A549 treated with dexamethasone at 1 μM for 4 hours (cell line): Measurements from ENCODE around the gene NKAPD1. TPM values are rescaled to one million over a fixed set of nuclear protein-coding genes. Genes with fewer than 3 reads are reported as not detected.

Source experiments
- total RNA-seq: library from RNA; stranded (reverse); fragments of 200-300 nt; extraction: Qiagen RNA extraction; gene quantifications from 5 replicates; pipeline ENCODE4 v1.2.3, GENCODE V29; 2022

NKAPD1 gene
- total RNA-seq = 15.9 to 18.2 TPM (median 17.3 TPM) in 5 replicates

GRCh38 chr11:112073941-112074811, at the start of gene NKAPD1, which contains the start of gene PIH1D2:
Gene NKAPD1, plus strand, starts transcription at chr11:112074299. Its CDS starts 1,276 bp downstream, at chr11:112075575.
Gene PIH1D2, minus strand, starts transcription at chr11:112074017. Its CDS starts 843 bp downstream, at chr11:112073174.

GRCh38 chr11:112024773-112025678, 49.1 kb upstream of the NKAPD1 start, which contains the start of gene DLAT:
Gene DLAT, plus strand, starts transcription at chr11:112025408. Its CDS starts 65 bp downstream, at chr11:112025473.

GRCh38 chr11:112086422-112087191, 12.5 kb downstream of the NKAPD1 start, which contains the start of the genes SDHD and TIMM8B:
Gene SDHD, plus strand, starts transcription at chr11:112086873. Its CDS starts 35 bp downstream, at chr11:112086908.
Gene TIMM8B, minus strand, starts transcription at chr11:112086756. Its CDS starts 33 bp downstream, at chr11:112086723.

Other genes with a start within 250 kb of the NKAPD1 start
- 19.6 to 25.2 TPM (median 21.7 TPM) in 5 replicates for gene ALG9, start 202.7 kb upstream of the NKAPD1 start, total RNA-seq
- gene FDXACB1, start 195.1 kb upstream of the NKAPD1 start, total RNA-seq = 1.4 to 1.6 TPM (median 1.5 TPM) in 5 replicates
- 31.6 to 37.7 TPM (median 36.1 TPM) in 5 replicates for gene CFAP68, start 194.8 kb upstream of the NKAPD1 start, total RNA-seq
- gene CRYAB, start 162.5 kb upstream of the NKAPD1 start, total RNA-seq = 12.4 to 28.7 TPM (median 17.0 TPM) in 5 replicates
- 0.09 TPM in 1 of 5 replicates, not detected in the others for gene HSPB2, start 161.6 kb upstream of the NKAPD1 start, total RNA-seq
- gene C11orf52, start 155.4 kb upstream of the NKAPD1 start, total RNA-seq = 0.15 to 0.45 TPM (median 0.26 TPM) in 5 replicates
- gene DIXDC1, start 137.0 kb upstream of the NKAPD1 start, total RNA-seq = 6.1 to 10.3 TPM (median 9.6 TPM) in 5 replicates
- gene DLAT, start 48.9 kb upstream of the NKAPD1 start, total RNA-seq = 26.5 to 34.1 TPM (median 31.1 TPM) in 5 replicates
- gene PIH1D2, start 282 bp upstream of the NKAPD1 start, total RNA-seq = 0.70 to 1.4 TPM (median 1.1 TPM) in 5 replicates
- gene TIMM8B, start 12.5 kb downstream of the NKAPD1 start, total RNA-seq = 56.0 to 75.2 TPM (median 59.3 TPM) in 5 replicates
- gene SDHD, start 12.6 kb downstream of the NKAPD1 start, total RNA-seq = 57.4 to 72.2 TPM (median 63.7 TPM) in 5 replicates
- gene IL18, start 89.8 kb downstream of the NKAPD1 start, total RNA-seq = 75.9 to 94.3 TPM (median 87.5 TPM) in 5 replicates
- not detected in 5 replicates for gene TEX12, start 93.1 kb downstream of the NKAPD1 start, total RNA-seq
- gene BCO2, start 101.2 kb downstream of the NKAPD1 start, total RNA-seq = 0.92 to 1.7 TPM (median 1.3 TPM) in 5 replicates
- gene PTS, start 152.1 kb downstream of the NKAPD1 start, total RNA-seq = 25.6 to 30.0 TPM (median 28.2 TPM) in 5 replicates
- gene PLET1, start 186.6 kb downstream of the NKAPD1 start, total RNA-seq = not detected in 5 replicates